Pancreas (tissue), 10 donors: ENCODE data around the gene RPS4Y2. TPM values are rescaled to one million over a fixed set of nuclear protein-coding genes. Genes with fewer than 3 reads are reported as not detected.

Experiments used
- ATAC-seq, 4 donors: fragments of 200-7000 bp; cut with Tn5 transposase; one replicate each; pipeline versions ENCODE4 v1.8.0 to v1.9.1; 2020; ENCODE audit warnings: mild to moderate bottlenecking in 4 of 4, moderate library complexity in 4 of 4
- DNase-seq, 6 donors: peaks; one replicate each; pipeline ENCODE4 v3.0.0-alpha.2; 2020
- FAIRE-seq: peaks from 2 replicates; lab custom pipeline; 2012; peaks lifted over from hg19 to GRCh38; lab: Jason Lieb, UNC
- H3K27ac ChIP-seq, 4 donors: fragments of 200-600 bp; sonication (generic); 1 replicate in 3 of 4; 2 replicates in 1 of 4; pipeline versions ENCODE4 v1.5.0 to v1.8.0; 2020
- H3K27me3 ChIP-seq, 4 donors: fragments of 200-600 bp; one replicate each; pipeline ENCODE4 v1.8.0; 2021
- H3K36me3 ChIP-seq, 3 donors: fragments of 200-600 bp; sonication (generic) in 1 of 3; one replicate each; pipeline versions ENCODE4 v1.5.0 to v1.8.0; 2020 to 2021
- H3K4me1 ChIP-seq, 3 donors: fragments of 200-600 bp; one replicate each; pipeline ENCODE4 v1.8.0; 2021
- H3K4me3 ChIP-seq, 4 donors: fragments of 200-600 bp; sonication (generic) in 2 of 4; one replicate each; pipeline versions ENCODE4 v1.5.0 to v1.8.0; 2020 to 2021
- H3K9me3 ChIP-seq, 4 donors: fragments of 200-600 bp; one replicate each; pipeline ENCODE4 v1.8.0; 2021
- CTCF ChIP-seq, 4 donors: fragments of 200-600 bp; sonication (generic) in 3 of 4; IDR thresholded peaks; one replicate each; pipeline versions ENCODE4 v1.5.0 to v1.8.0; 2021; ENCODE audit warnings: antibody characterized with exemption in 4 of 4
- WGBS, 2 donors: extraction: QIAGEN DNeasy Blood & Tissue Kit; methylation state at CpG; one replicate each; pipeline ENCODE4 v1.1.7; 2013; 5-methylcytosine and 5-hydroxymethylcytosine counted together
- intact Hi-C, 3 donors: fragments of 100-400 bp; cut with DNase I; formaldehyde crosslinking; loops; one replicate each; pipeline versions ENCODE4 v1.11.1 to v1.14.2; 2022
- polyA plus RNA-seq, 2 donors: library from polyadenylated mRNA; stranded (reverse); fragments of 200-250 nt; gene quantifications; one replicate each; pipeline ENCODE4 v1.2.3, GENCODE V29; 2013
- total RNA-seq, 6 donors: library from RNA; stranded (reverse); fragmentation: NEBNext Ultra II Directional in 4 of 6; extraction: Animal tissue kit (Norgen Biotek cat#: 25700) in 4 of 6; gene quantifications; one replicate each; pipeline versions ENCODE4 v1.2.1 to v1.2.4, GENCODE V29; 2021 to 2023
- donor health status: healthy with polysubstance abuse.
- donor health status: DM: no; HTN: no; CAD: no; lungs with moderate emphysema.
- donor health status: DM: no; HTN: no; CAD: no.
- donor health status: control.
- donor health status: control.
- donor health status: Bipolar disorder and iron deficiency.
- donor health status: DM: yes; HTN: yes; CAD: no.
- donor health status: DM: no; HTN: no; CAD: no.
- donor health status: DM: no; HTN: no; CAD: no.
- donor health status: DM: yes; HTN: yes; CAD: no.

RPS4Y2 gene
- total and polyA plus RNA-seq, 8 donors: not detected

GRCh38 chrY:20770755-20771154 lies 14.8 kb downstream of the RPS4Y2 start:
- H3K27ac ChIP-seq: no peak overlapping the region
- no peak for FAIRE-seq
- no peak for TF ChIP-seq CTCF (IDR thresholded peaks at IDR 0.05)
- DNase-seq: no peak
- H3K27me3 ChIP-seq: no peaks in the 10 kb centered on the region
- H3K9me3 ChIP-seq: no peaks in the 10 kb centered on the region
- no peak for ATAC-seq
- no peak overlapping the region for H3K4me3 ChIP-seq
- 35% methylated on average over 3 of the region's 3 CpGs; no CpG with 5 or more reads in 1 of the 2 donors for WGBS, 2 donors
- intact Hi-C loops: no loop called here
- no peaks in the 10 kb centered on the region for H3K36me3 ChIP-seq
- no peaks in the 10 kb centered on the region for H3K4me1 ChIP-seq

DNA sequence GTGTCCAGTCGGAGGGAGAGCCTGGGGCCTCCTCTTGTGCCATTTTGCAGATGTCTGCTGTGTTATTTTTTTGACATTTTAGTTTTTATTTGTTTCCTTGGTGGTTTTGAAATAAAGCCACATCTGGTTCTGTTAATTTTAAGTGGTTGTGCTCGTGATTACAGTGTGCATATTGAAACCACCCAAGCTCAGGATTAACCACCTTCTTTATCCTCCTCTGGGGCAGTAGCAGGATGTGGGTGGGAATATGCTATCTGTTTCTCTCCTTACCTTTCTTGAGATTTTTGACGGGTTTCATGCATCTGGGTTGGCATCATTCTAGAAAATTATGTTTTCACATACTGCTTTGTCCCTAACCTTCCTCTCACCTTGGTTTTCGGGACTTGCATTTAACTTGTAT lies 20.2 kb downstream of the RPS4Y2 start:
- H3K9me3 ChIP-seq: no peaks in the 10 kb centered on the region
- no peak for FAIRE-seq
- no peak overlapping the region for H3K4me3 ChIP-seq
- ATAC-seq: no peak
- H3K27ac ChIP-seq: no peak overlapping the region
- 23% methylated on average over 4 of the region's 4 CpGs; no CpG with 5 or more reads in 1 of the 2 donors for WGBS, 2 donors
- no peaks in the 10 kb centered on the region for H3K36me3 ChIP-seq
- TF ChIP-seq CTCF (IDR thresholded peaks at IDR 0.05): no peak
- H3K27me3 ChIP-seq: no peaks in the 10 kb centered on the region
- H3K4me1 ChIP-seq: no peaks in the 10 kb centered on the region
- DNase-seq: no peak
- intact Hi-C loops: no loop called here

GRCh38 chrY:20780104-20780654 lies 24.3 kb downstream of the RPS4Y2 start:
- no peak for TF ChIP-seq CTCF (IDR thresholded peaks at IDR 0.05)
- intact Hi-C loops: no loop called here
- no peak for DNase-seq
- no peak for ATAC-seq
- H3K36me3 ChIP-seq: no peaks in the 10 kb centered on the region
- no peak for FAIRE-seq
- no peaks in the 10 kb centered on the region for H3K9me3 ChIP-seq
- H3K27ac ChIP-seq: no peak overlapping the region
- no peaks in the 10 kb centered on the region for H3K4me1 ChIP-seq
- H3K4me3 ChIP-seq: no peak overlapping the region
- no peaks in the 10 kb centered on the region for H3K27me3 ChIP-seq
- 35% methylated on average over 3 of the region's 3 CpGs; no CpG with 5 or more reads in 1 of the 2 donors for WGBS, 2 donors

GRCh38 chrY:20780776-20781175 lies 24.9 kb downstream of the RPS4Y2 start:
- H3K36me3 ChIP-seq: no peaks in the 10 kb centered on the region
- no peaks in the 10 kb centered on the region for H3K9me3 ChIP-seq
- DNase-seq (no peak), FAIRE-seq (no peak), ATAC-seq (no peak)
- H3K27ac ChIP-seq: no peak overlapping the region
- H3K4me1 ChIP-seq: no peaks in the 10 kb centered on the region
- WGBS, 2 donors: 20% methylated on average over 2 of the region's 2 CpGs; no CpG with 5 or more reads in 1 of the 2 donors
- intact Hi-C loops: no loop called here
- no peak for TF ChIP-seq CTCF (IDR thresholded peaks at IDR 0.05)
- H3K4me3 ChIP-seq: no peak overlapping the region
- H3K27me3 ChIP-seq: no peaks in the 10 kb centered on the region

DNA sequence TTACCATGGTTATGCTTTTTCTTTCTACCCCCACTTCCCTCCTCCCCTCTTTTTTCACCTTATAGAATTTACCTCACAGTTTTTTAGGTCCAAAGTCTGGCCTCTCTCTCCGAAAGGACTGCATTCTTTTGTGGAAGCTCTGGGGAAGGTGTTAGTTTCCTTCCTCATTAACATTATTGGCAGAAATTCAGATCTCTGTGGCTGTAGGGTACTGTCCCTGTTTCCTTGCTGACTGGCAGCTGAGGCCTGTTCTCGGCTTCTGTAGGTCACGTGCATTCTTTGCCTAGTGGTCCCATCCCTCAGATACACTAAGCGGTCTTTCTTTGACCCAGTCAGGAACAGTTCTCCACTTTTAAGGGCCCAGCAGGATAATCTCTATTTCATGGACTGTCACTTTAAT lies 25.5 kb downstream of the RPS4Y2 start:
- H3K4me3 ChIP-seq: no peak overlapping the region
- H3K9me3 ChIP-seq: no peaks in the 10 kb centered on the region
- no peak for FAIRE-seq
- no peaks in the 10 kb centered on the region for H3K4me1 ChIP-seq
- no peaks in the 10 kb centered on the region for H3K36me3 ChIP-seq
- no peaks in the 10 kb centered on the region for H3K27me3 ChIP-seq
- no peak for TF ChIP-seq CTCF (IDR thresholded peaks at IDR 0.05)
- ATAC-seq: no peak
- DNase-seq: no peak
- no peak overlapping the region for H3K27ac ChIP-seq
- 42% methylated on average over 4 of the region's 4 CpGs; no CpG with 5 or more reads in 1 of the 2 donors for WGBS, 2 donors
- intact Hi-C loops: no loop called here
